H9 (cell line): Measurements from ENCODE around the gene CPXM2. TPM values are rescaled to one million over a fixed set of nuclear protein-coding genes. Genes with fewer than 3 reads are reported as not detected.

ENCODE experiments used
- DNase-seq: peaks from one replicate; pipeline ENCODE4 v3.0.0-alpha.2; 2017
- H2AFZ ChIP-seq: one replicate; pipeline ENCODE4 v1.6.1; 2013; ENCODE audit warnings: mild to moderate bottlenecking, low read length, control low read depth, moderate library complexity
- H2AK5ac ChIP-seq: 2 replicates; pipeline ENCODE4 v1.6.1; 2013; ENCODE audit warnings: low read length, control low read depth, mixed read lengths; ENCODE audit not compliant: insufficient read length
- H2BK120ac ChIP-seq: one replicate; pipeline ENCODE4 v1.6.1; 2013; ENCODE audit warnings: low read depth, mild to moderate bottlenecking, low read length, control low read depth, inconsistent platforms; ENCODE audit not compliant: poor library complexity, severe bottlenecking
- H2BK12ac ChIP-seq: 2 replicates; pipeline ENCODE4 v1.6.1; 2013; ENCODE audit warnings: low read length, control low read depth, mixed read lengths, low read depth; ENCODE audit not compliant: insufficient read length
- H2BK15ac ChIP-seq: 2 replicates; pipeline ENCODE4 v1.6.1; 2013; ENCODE audit warnings: low read depth, low read length, control low read depth
- H2BK20ac ChIP-seq: one replicate; pipeline ENCODE4 v1.6.1; 2013; ENCODE audit warnings: low read depth, mild to moderate bottlenecking, low read length, control low read depth, inconsistent platforms; ENCODE audit not compliant: poor library complexity, severe bottlenecking
- H2BK5ac ChIP-seq: 2 replicates; pipeline ENCODE4 v1.6.1; 2013; ENCODE audit warnings: low read length, control low read depth, mixed read lengths; ENCODE audit not compliant: insufficient read length
- H3K14ac ChIP-seq: 2 replicates; pipeline ENCODE4 v1.6.1; 2013; ENCODE audit warnings: low read length, control low read depth; ENCODE audit not compliant: insufficient read depth
- H3K18ac ChIP-seq: 2 replicates; pipeline ENCODE4 v1.6.1; 2013; ENCODE audit warnings: low read depth, mild to moderate bottlenecking, mixed read lengths, low read length, control low read depth; ENCODE audit not compliant: insufficient read length
- H3K23ac ChIP-seq: 2 replicates; pipeline ENCODE4 v1.6.1; 2013; ENCODE audit warnings: low read length, control low read depth, mixed read lengths, low read depth; ENCODE audit not compliant: insufficient read length
- H3K23me2 ChIP-seq: 2 replicates; pipeline ENCODE4 v1.6.1; 2013; ENCODE audit warnings: low read depth, mild to moderate bottlenecking, mixed read lengths, low read length, control low read depth; ENCODE audit not compliant: insufficient read length, poor library complexity, severe bottlenecking
- H3K27ac ChIP-seq: 2 replicates; pipeline ENCODE4 v1.5.1; 2013; ENCODE audit warnings: low read length, control low read depth, mixed read lengths, low read depth; ENCODE audit not compliant: insufficient read length
- H3K27me3 ChIP-seq: 2 replicates; pipeline ENCODE4 v1.6.1; 2013; ENCODE audit warnings: low read length, control low read depth, inconsistent platforms; ENCODE audit not compliant: insufficient read depth
- H3K4ac ChIP-seq: 2 replicates; pipeline ENCODE4 v1.6.1; 2013; ENCODE audit warnings: low read depth, mild to moderate bottlenecking, control low read depth, inconsistent platforms, low read length, moderate library complexity
- H3K4me1 ChIP-seq: 2 replicates; pipeline ENCODE4 v1.6.1; 2013; ENCODE audit warnings: low read length, control low read depth, inconsistent platforms; ENCODE audit not compliant: insufficient read depth
- H3K4me2 ChIP-seq: 2 replicates; pipeline ENCODE4 v1.6.1; 2013; ENCODE audit warnings: low read length, control low read depth, mixed read lengths; ENCODE audit not compliant: insufficient read length, insufficient read depth
- H3K56ac ChIP-seq: 2 replicates; pipeline ENCODE4 v1.6.1; 2013; ENCODE audit warnings: low read depth, mild to moderate bottlenecking, mixed read lengths, low read length, control low read depth; ENCODE audit not compliant: insufficient read length
- H3K79me1 ChIP-seq: 2 replicates; pipeline ENCODE4 v1.6.1; 2013; ENCODE audit warnings: low read depth, mild to moderate bottlenecking, moderate library complexity, low read length, control low read depth, inconsistent platforms; ENCODE audit not compliant: insufficient read depth, poor library complexity, severe bottlenecking
- H3K79me2 ChIP-seq: 2 replicates; pipeline ENCODE4 v1.6.1; 2013; ENCODE audit warnings: low read length, control low read depth, inconsistent platforms; ENCODE audit not compliant: insufficient read depth
- H3K9ac ChIP-seq: 2 replicates; pipeline ENCODE4 v1.6.1; 2013; ENCODE audit warnings: low read length, control low read depth, mixed read lengths; ENCODE audit not compliant: insufficient read length; ENCODE audit errors: extremely low read depth
- H3K9me3 ChIP-seq: one replicate; pipeline ENCODE4 v1.6.1; 2013; ENCODE audit warnings: low read depth, low read length, inconsistent platforms; ENCODE audit not compliant: control insufficient read depth
- H3T11ph ChIP-seq: one replicate; pipeline ENCODE4 v1.6.1; 2013; ENCODE audit warnings: mild to moderate bottlenecking, low read length, control low read depth, inconsistent platforms
- H4K20me1 ChIP-seq: one replicate; pipeline ENCODE4 v1.6.1; 2013; ENCODE audit not compliant: control insufficient read depth, insufficient read length, insufficient read depth
- H4K5ac ChIP-seq: 2 replicates; pipeline ENCODE4 v1.6.1; 2013; ENCODE audit warnings: low read depth, mild to moderate bottlenecking, mixed read lengths, low read length, control low read depth; ENCODE audit not compliant: insufficient read length
- H4K8ac ChIP-seq: replicated peaks from 2 replicates; pipeline ENCODE4 v1.6.1; 2013; ENCODE audit warnings: low read length, control low read depth, mixed read lengths, low read depth; ENCODE audit not compliant: insufficient read length
- H4K91ac ChIP-seq: 2 replicates; pipeline ENCODE4 v1.6.1; 2013; ENCODE audit warnings: low read depth, mild to moderate bottlenecking, moderate library complexity, mixed read lengths, low read length, control low read depth; ENCODE audit not compliant: insufficient read length
- H3K27ac Mint-ChIP-seq, 3 experiments: 2 replicates in 2 of 3; 3 replicates in 1 of 3; pipeline ENCODE4 v1.8.0; 2020 to 2021; ENCODE audit warnings: mixed read lengths in 3 of 3, mild to moderate bottlenecking in 1 of 3, moderate library complexity in 1 of 3
- H3K27me3 Mint-ChIP-seq: 2 replicates; pipeline ENCODE4 v1.8.0; 2021; ENCODE audit warnings: low read depth, mild to moderate bottlenecking, moderate library complexity, mixed read lengths
- H3K36me3 Mint-ChIP-seq, 3 experiments: 2 replicates in 2 of 3; 3 replicates in 1 of 3; pipeline ENCODE4 v1.8.0; 2020 to 2021; ENCODE audit warnings: low read depth in 3 of 3, mixed read lengths in 3 of 3; ENCODE audit not compliant: insufficient read depth in 1 of 3
- H3K4me1 Mint-ChIP-seq, 2 experiments: 2 replicates each; pipeline ENCODE4 v1.8.0; 2020; ENCODE audit warnings: mixed read lengths in 2 of 2
- H3K4me3 Mint-ChIP-seq, 2 experiments: 2 replicates in 1 of 2; 3 replicates in 1 of 2; pipeline ENCODE4 v1.8.0; 2020 to 2021; ENCODE audit warnings: mild to moderate bottlenecking in 2 of 2, mixed read lengths in 2 of 2, moderate library complexity in 1 of 2
- H3K9me3 Mint-ChIP-seq, 2 experiments: 2 replicates in 1 of 2; 3 replicates in 1 of 2; pipeline ENCODE4 v1.8.0; 2020; ENCODE audit warnings: mild to moderate bottlenecking in 2 of 2, mixed read lengths in 2 of 2, moderate library complexity in 1 of 2
- CTCF ChIP-seq: fragments of 200-600 bp; sonication (generic); conservative IDR thresholded peaks from 3 replicates; pipeline ENCODE4 v1.8.0; 2021; ENCODE audit warnings: antibody characterized with exemption, mild to moderate bottlenecking
- WGBS: extraction: QIAGEN DNeasy Blood & Tissue Kit; methylation state at CpG from one replicate; pipeline ENCODE4 v1.1.7; 2013; ENCODE audit warnings: missing lambda C conversion rate, low lambda C conversion rate, mixed read lengths; ENCODE audit not compliant: insufficient read length; ENCODE audit errors: extremely low coverage; 5-methylcytosine and 5-hydroxymethylcytosine counted together
- total RNA-seq: library from RNA; stranded (reverse); gene quantifications from 2 replicates; pipeline ENCODE4 v1.2.1, GENCODE V29; 2021

Gene CPXM2
- total RNA-seq, 1 experiment from 2014 or later, result 1.7 TPM

GRCh38 chr10:123835575-123835974, 56.0 kb downstream of the CPXM2 start:
- no peaks in the 10 kb centered on the region for H3K9me3 ChIP-seq
- H2AK5ac ChIP-seq, result no peak overlapping the region
- Mint-ChIP-seq H3K36me3 (peaks cover 0 to 3% (median 0%) of the 10 kb centered on the region in 3 experiments; a peak in 3 of 7 replicates), H3K4me3 (no peak overlapping the region), H3K4me1 (peaks cover 14 to 26% of the 10 kb centered on the region in 2 experiments), H3K27me3 (peaks cover 5% of the 10 kb centered on the region), H3K27ac (no peak overlapping the region; a peak in 1 of 7 replicates), H3K9me3 (no peaks in the 10 kb centered on the region)
- H4K91ac ChIP-seq, result no peak overlapping the region
- no peaks in the 10 kb centered on the region for H3K23me2 ChIP-seq
- no peak overlapping the region for H3K4ac ChIP-seq
- no peak for DNase-seq
- H3K56ac ChIP-seq, result no peak overlapping the region
- no peak overlapping the region for H3K23ac ChIP-seq
- no peak overlapping the region for H2BK15ac ChIP-seq
- H3K4me1 ChIP-seq, result no peaks in the 10 kb centered on the region
- no peak overlapping the region for H3K14ac ChIP-seq
- H4K8ac ChIP-seq, result no peak overlapping the region
- no CpG with 5 or more reads among the region's 5 CpGs for WGBS
- H3K27ac ChIP-seq, result no peak overlapping the region
- H2BK120ac ChIP-seq, result no peak overlapping the region
- H2AFZ ChIP-seq, result no peak overlapping the region
- TF ChIP-seq CTCF, result no peak
- no peaks in the 10 kb centered on the region for H3K79me1 ChIP-seq
- H3K4me2 ChIP-seq, result no peak overlapping the region
- H3K79me2 ChIP-seq, result no peaks in the 10 kb centered on the region
- no peak overlapping the region for H2BK12ac ChIP-seq
- no peaks in the 10 kb centered on the region for H3K27me3 ChIP-seq
- H2BK5ac ChIP-seq, result no peak overlapping the region
- H2BK20ac ChIP-seq, result no peak overlapping the region
- H4K20me1 ChIP-seq, result no peaks in the 10 kb centered on the region
- H3K9ac ChIP-seq, result no peak overlapping the region
- no peak overlapping the region for H3T11ph ChIP-seq
- no peak overlapping the region for H4K5ac ChIP-seq
- H3K18ac ChIP-seq, result no peak overlapping the region
